BE2C (cell line): Measurements from ENCODE around the gene ISLR.

Experiments
- DNase-seq: peaks from one replicate; pipeline ENCODE4 v3.0.0-alpha.2; 2020
- H3K27me3 ChIP-seq: fragments of 250-450 bp; sonication (Bioruptor Pico); 2 replicates; pipeline ENCODE4 v1.5.1; 2020; ENCODE audit warnings: mild to moderate bottlenecking
- H3K36me3 ChIP-seq: fragments of 250-450 bp; sonication (Bioruptor Pico); 2 replicates; pipeline ENCODE4 v1.5.1; 2020; ENCODE audit warnings: mild to moderate bottlenecking
- H3K4me1 ChIP-seq: fragments of 250-450 bp; sonication (Bioruptor Pico); 2 replicates; pipeline ENCODE4 v1.5.1; 2020
- H3K4me3 ChIP-seq: 2 replicates; pipeline ENCODE4 v1.5.1; 2011; ENCODE audit warnings: low read depth, low read length
- H3K9me3 ChIP-seq: fragments of 250-450 bp; sonication (Bioruptor Pico); 2 replicates; pipeline ENCODE4 v1.5.1; 2020
- TF ChIP-seq, protein P1 (sequence below): IDR thresholded peaks from 2 replicates; pipeline ENCODE4 v1.5.1; 2012; ENCODE audit warnings: mild to moderate bottlenecking, low read depth, low read length

ISLR gene

DNA sequence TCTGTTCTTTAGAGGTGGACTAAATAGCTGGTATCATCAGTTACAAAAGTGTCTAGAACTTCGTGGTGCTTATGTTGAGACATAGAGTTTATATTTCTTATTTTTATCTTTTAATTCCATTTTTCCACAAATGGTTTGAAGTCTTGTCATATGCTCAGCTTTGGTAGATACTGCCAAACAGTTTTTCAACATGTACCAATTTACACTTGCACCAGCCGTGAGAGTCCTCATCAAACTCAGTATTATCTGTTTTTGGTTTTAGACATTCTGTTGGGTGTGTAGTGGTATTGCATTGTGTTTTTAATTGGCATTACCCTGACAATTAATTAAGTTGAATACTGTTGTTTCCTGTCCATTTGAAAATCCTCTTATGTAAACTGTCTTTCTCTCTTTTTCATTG is 26.5 kb upstream of the ISLR start:
- H3K4me1 ChIP-seq: peaks cover 7% of the 10 kb centered on the region
- no peaks in the 10 kb centered on the region for H3K27me3 ChIP-seq
- no peak for DNase-seq
- H3K9me3 ChIP-seq: no peaks in the 10 kb centered on the region; the same call in 1 of the 2 replicates
- no peaks in the 10 kb centered on the region; the same call in 1 of the 2 replicates for H3K36me3 ChIP-seq
- TF ChIP-seq, protein P1, sequence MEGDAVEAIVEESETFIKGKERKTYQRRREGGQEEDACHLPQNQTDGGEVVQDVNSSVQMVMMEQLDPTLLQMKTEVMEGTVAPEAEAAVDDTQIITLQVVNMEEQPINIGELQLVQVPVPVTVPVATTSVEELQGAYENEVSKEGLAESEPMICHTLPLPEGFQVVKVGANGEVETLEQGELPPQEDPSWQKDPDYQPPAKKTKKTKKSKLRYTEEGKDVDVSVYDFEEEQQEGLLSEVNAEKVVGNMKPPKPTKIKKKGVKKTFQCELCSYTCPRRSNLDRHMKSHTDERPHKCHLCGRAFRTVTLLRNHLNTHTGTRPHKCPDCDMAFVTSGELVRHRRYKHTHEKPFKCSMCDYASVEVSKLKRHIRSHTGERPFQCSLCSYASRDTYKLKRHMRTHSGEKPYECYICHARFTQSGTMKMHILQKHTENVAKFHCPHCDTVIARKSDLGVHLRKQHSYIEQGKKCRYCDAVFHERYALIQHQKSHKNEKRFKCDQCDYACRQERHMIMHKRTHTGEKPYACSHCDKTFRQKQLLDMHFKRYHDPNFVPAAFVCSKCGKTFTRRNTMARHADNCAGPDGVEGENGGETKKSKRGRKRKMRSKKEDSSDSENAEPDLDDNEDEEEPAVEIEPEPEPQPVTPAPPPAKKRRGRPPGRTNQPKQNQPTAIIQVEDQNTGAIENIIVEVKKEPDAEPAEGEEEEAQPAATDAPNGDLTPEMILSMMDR: no peak
- H3K4me3 ChIP-seq: no peak overlapping the region

DNA sequence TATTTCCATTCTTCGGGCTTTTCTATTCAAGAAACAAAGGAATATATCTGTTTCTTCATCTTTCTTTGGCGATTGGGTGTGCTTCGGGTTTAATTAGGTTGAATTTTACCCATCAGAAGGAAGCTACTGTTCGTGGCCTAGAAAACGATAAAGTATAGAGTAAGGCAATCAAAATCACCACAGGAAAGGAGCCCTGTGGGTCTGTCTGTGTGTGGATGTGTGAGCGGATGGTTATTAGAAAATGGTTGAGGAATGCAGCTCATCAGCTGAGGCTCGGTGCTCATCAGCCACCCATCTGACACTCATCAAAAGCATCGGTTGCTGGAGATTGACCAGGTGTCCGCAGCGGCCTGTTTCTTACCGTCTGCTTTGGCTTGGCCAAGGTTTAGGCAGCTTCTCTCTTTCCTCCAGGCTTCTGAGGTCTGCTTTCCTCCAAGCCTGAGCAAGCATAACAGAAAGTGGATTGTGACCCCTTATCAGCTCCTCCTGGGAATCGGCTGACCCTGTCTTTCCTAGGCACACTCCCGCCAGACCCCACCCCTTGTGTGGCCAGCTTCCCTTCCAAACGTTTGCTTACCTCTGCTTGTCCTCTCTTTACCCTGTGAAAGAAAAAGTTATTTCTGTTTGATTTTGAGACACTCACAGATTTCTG is 17.6 kb upstream of the ISLR start:
- peak; percentile 65 for DNase-seq
- TF ChIP-seq, protein P1: no peak
- H3K4me3 ChIP-seq: no peak overlapping the region
- peaks cover 54% of the 10 kb centered on the region for H3K4me1 ChIP-seq
- H3K36me3 ChIP-seq: no peaks in the 10 kb centered on the region
- no peaks in the 10 kb centered on the region for H3K27me3 ChIP-seq
- no peaks in the 10 kb centered on the region for H3K9me3 ChIP-seq

DNA sequence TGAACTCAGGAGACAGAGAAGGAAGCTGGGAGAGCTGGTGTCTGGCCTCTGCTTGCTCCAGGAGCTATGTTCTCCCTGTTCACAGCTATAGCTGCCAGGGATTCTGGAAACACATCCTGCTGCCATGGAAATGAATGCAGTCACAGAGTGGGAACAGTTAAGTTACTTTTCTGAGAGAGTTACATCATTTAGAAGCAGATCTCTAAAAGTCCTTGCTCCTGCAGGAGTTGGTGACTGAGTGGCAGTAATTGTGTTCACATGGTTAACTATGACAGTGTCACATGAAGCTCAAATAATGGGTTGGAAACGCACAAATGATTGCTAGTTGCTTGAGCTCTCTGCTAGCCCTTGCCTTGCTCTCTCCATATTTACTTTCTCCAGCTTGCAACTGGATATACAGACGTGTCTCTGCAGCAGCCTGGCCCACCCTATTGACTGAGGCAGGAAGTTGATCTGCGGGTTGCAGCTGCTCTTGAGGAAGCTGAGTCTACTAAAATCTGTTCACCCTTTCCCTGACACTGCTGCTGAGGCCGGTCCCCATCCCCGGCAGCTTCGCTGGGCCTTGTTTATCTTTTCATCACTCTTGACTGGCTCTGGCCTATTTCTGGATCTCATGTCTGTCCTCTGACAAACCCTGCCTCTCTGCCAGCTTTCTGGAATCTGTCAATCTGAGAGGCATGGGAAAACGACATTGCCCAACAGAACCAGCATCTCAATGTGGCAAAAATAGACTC is 16.7 kb upstream of the ISLR start:
- no peaks in the 10 kb centered on the region for H3K27me3 ChIP-seq
- no peak overlapping the region for H3K4me3 ChIP-seq
- H3K4me1 ChIP-seq: peaks cover 54% of the 10 kb centered on the region
- no peaks in the 10 kb centered on the region for H3K9me3 ChIP-seq
- H3K36me3 ChIP-seq: no peaks in the 10 kb centered on the region
- TF ChIP-seq, protein P1: no peak
- DNase-seq: peak; percentile 86

GRCh38 chr15:74157868-74158827 is 15.4 kb upstream of the ISLR start:
- TF ChIP-seq, protein P1: no peak
- Histone ChIP-seq H3K36me3 (no peaks in the 10 kb centered on the region), H3K9me3 (no peaks in the 10 kb centered on the region), H3K4me1 (peaks cover 51% of the 10 kb centered on the region), H3K4me3 (no peak overlapping the region), H3K27me3 (no peaks in the 10 kb centered on the region)
- DNase-seq: no peak

DNA sequence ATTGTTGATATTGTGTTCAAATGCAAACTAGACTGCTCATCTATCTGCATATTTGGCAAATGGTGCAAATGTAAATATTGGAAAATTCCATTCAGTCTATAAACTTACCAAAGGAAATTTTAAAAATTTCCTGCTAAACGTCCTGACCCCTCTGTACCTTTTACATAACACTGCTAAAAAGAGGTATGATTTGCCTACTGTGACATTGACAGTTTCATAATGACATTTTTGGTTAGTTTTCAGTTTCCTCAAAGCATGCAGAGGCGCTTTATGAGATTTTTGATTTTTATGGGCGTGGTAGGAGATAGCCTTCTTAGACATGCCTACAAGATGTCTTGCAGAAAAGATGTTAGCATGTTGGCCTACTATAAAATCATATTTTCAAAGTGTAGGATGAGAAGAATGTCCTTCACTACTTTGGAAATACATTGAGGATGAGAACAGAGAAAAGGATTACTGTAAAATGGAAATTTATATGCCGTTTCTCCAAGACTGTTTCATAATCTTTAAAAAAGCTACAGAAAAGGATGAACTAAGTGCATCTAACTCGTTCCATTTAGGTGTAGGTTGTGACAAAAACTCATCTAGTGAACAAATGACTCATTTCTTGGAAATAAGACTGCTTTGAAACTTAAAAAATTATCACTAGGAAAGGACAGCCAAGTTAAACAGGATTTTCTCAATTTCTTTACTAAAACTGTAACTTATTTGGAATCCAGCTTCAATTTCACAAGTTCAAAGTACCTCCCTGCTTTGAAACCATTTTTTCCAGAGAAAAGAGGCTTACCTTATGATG is 14.5 kb upstream of the ISLR start:
- peaks cover 47% of the 10 kb centered on the region for H3K4me1 ChIP-seq
- TF ChIP-seq, protein P1: no peak
- no peak for DNase-seq
- no peak overlapping the region for H3K4me3 ChIP-seq
- H3K27me3 ChIP-seq: no peaks in the 10 kb centered on the region
- no peaks in the 10 kb centered on the region for H3K9me3 ChIP-seq
- no peaks in the 10 kb centered on the region for H3K36me3 ChIP-seq
